ENCODE results near the gene SPATA17.

DNA sequence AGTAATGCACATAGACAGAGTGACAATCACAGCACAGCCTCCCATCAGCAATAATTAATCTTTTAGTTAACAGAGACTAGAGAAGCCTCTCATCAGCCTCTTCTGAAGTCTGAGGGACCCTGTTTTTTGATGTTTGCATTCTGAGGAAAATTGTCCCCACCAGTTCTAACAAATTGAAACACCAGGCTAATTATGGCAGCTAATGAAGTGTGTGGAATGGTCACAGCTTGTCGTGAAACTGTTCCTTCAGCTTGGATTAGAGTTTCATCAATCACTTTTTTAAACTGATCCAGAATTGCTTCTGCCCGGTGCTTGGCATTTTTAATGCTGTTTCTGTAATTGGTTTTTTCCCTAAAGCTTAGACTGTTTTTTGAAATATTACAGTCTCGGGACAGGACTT, 208.0 kb downstream of the SPATA17 start:
- no peak for TF ChIP-seq EZH2 (IDR thresholded peaks at IDR 0.05; ENCODE audit: borderline replicate concordance, low read depth, low read length, severe bottlenecking)
- no peak for TF ChIP-seq CTCF (IDR thresholded peaks at IDR 0.05; ENCODE audit: extremely low read depth in 1 of 2, insufficient read depth in 1 of 2, low read depth in 1 of 2, low read length in 2 of 2)
